Cardiac muscle cell (in vitro differentiated cells and primary cell): Measurements from ENCODE around the gene KAZN. TPM values are rescaled to one million over a fixed set of nuclear protein-coding genes. Genes with fewer than 3 reads are reported as not detected.

Experiments
- DNase-seq, 2 donors: peaks; one replicate each; pipeline versions ENCODE4 v3.0.0 to v3.0.0-alpha.2; 2010 to 2017; ENCODE audit warnings: low read depth in 1 of 2, low spot score in 1 of 2
- H3K27ac ChIP-seq: fragments of 200-600 bp; sonication (generic); 2 replicates; pipeline ENCODE4 v1.5.1; 2016
- H3K27me3 ChIP-seq: fragments of 200-600 bp; sonication (generic); 2 replicates; pipeline ENCODE4 v1.6.0; 2016; ENCODE audit warnings: control low read depth
- H3K36me3 ChIP-seq: fragments of 200-600 bp; sonication (generic); 2 replicates; pipeline ENCODE4 v1.5.1; 2016; ENCODE audit warnings: control low read depth
- H3K4me1 ChIP-seq: fragments of 200-600 bp; sonication (generic); 2 replicates; pipeline ENCODE4 v1.8.1; 2017; ENCODE audit warnings: low read depth, mild to moderate bottlenecking, mixed run types
- H3K4me3 ChIP-seq: fragments of 200-600 bp; sonication (generic); 2 replicates; pipeline ENCODE4 v1.5.1; 2016; ENCODE audit warnings: mild to moderate bottlenecking
- H3K9me3 ChIP-seq: fragments of 200-600 bp; sonication (generic); 2 replicates; pipeline ENCODE4 v1.5.1; 2017; ENCODE audit warnings: low read depth, mild to moderate bottlenecking, control low read depth
- polyA plus RNA-seq: library from polyadenylated mRNA; unstranded; fragments of >200 nt; fragmentation: Nextera tagmentation; extraction: Ambion mirVana; gene quantifications from 2 replicates; pipeline ENCODE4 v1.2.1, GENCODE V29; 2016
- total RNA-seq: library from RNA; depleted of rRNA; stranded (reverse); fragments of >200 nt; gene quantifications from 2 replicates; pipeline ENCODE4 v1.2.3, GENCODE V29; 2016
- TF ChIP-seq, protein P1 (sequence below): IDR thresholded peaks from 2 replicates; pipeline ENCODE4 v1.5.1; 2012; ENCODE audit warnings: low read depth, mild to moderate bottlenecking, low read length

The KAZN gene
- total and polyA plus RNA-seq, 2 experiments from 2014 or later = 17.5 to 26.9 TPM

DNA sequence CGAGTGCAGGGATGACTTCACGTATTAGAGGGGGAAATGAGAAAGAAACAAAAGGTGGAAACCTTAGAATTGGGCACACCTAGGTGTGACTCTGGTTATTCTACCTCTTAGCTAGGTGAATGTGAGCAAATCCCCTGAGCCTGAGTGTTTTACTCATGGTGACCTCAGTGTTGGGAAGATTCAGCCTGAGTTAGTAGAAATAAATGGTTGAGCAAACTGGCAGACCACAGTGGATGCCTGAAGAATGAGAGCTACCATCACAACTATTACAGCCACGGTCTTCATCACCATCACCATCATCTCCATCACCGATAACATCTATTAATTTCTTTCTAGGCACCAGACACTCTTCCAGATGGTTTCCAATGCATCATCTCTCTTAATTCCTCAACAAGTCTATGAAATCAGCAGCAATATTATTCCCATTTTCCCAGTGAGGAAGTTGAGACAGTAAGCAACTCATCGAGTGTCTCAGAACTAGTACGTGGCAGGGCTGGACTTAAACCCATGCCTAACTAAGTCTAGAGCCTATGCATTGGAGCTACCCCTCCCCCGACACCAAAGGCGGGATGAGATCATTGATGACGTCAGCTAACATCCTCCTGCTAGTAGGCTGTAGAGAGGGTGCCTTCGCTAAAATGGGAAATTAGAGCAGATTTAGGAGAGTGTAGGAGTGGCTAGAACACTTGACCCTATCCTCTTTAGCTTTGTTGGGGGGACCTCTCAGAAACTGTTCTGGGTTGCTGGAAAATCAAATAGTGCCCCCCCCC is 7.9 kb upstream of the KAZN start:
- H3K27ac ChIP-seq = no peak overlapping the region
- DNase-seq = no peak
- TF ChIP-seq, protein P1, sequence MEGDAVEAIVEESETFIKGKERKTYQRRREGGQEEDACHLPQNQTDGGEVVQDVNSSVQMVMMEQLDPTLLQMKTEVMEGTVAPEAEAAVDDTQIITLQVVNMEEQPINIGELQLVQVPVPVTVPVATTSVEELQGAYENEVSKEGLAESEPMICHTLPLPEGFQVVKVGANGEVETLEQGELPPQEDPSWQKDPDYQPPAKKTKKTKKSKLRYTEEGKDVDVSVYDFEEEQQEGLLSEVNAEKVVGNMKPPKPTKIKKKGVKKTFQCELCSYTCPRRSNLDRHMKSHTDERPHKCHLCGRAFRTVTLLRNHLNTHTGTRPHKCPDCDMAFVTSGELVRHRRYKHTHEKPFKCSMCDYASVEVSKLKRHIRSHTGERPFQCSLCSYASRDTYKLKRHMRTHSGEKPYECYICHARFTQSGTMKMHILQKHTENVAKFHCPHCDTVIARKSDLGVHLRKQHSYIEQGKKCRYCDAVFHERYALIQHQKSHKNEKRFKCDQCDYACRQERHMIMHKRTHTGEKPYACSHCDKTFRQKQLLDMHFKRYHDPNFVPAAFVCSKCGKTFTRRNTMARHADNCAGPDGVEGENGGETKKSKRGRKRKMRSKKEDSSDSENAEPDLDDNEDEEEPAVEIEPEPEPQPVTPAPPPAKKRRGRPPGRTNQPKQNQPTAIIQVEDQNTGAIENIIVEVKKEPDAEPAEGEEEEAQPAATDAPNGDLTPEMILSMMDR = no peak
- no peaks in the 10 kb centered on the region for H3K27me3 ChIP-seq
- H3K9me3 ChIP-seq = no peaks in the 10 kb centered on the region
- H3K4me1 ChIP-seq = peaks cover 6% of the 10 kb centered on the region
- H3K4me3 ChIP-seq = no peak overlapping the region
- no peaks in the 10 kb centered on the region for H3K36me3 ChIP-seq

DNA sequence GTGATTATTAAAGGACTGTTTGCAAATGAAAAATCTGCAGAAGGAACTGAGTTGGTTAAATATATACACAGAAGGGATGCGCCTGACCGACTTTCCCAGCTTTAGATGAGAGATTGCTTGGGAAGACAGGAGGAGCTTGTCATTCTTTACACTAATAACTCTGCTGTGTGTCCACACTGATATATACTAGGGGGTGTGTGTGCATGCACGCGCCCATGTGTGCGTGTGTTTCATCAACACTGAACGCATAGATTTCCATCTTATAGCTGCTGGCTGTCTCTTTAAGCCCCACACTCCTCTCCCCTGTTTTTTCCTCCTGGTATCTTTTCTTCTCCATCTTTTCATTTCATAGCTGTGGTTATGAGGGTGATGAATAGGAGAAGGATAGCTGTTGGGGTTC is 6.9 kb upstream of the KAZN start:
- no peak overlapping the region for H3K27ac ChIP-seq
- TF ChIP-seq, protein P1 = no peak
- no peaks in the 10 kb centered on the region for H3K27me3 ChIP-seq
- H3K9me3 ChIP-seq = no peaks in the 10 kb centered on the region
- H3K4me3 ChIP-seq = no peak overlapping the region
- H3K4me1 ChIP-seq = peaks cover 6% of the 10 kb centered on the region
- no peaks in the 10 kb centered on the region for H3K36me3 ChIP-seq
- DNase-seq = no peak

DNA sequence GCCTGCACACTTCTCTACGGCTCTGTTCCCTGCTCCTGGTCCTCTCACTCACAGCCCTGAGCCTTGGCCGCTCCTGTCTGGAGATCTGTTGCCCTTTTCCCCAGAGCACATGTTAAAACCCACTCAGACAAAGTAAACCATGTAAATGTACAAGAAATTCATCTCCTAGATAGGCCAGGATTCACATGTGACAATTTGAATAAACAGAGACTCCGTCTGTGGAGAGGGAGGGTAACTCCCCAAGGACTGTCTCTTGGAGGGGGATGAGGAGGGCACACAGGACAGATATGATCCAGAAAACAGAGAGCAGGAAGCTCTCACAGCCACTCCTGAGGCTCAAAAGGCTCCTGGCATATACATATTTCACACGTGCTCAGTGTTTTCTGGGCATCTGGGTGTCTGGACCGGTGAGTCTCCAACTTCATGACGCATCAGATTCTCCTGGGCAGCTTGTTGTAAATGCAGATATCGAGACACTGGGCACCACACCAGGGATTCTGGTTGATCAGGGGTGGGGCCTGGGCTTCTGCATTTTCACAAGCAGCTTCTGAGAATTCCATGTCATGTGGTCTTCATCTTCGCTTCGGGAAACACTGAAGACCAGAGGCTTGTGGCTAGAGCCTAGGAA is 6.4 kb upstream of the KAZN start:
- Histone ChIP-seq H3K27me3 (no peaks in the 10 kb centered on the region), H3K27ac (no peak overlapping the region), H3K4me1 (peaks cover 6% of the 10 kb centered on the region), H3K9me3 (no peaks in the 10 kb centered on the region), H3K4me3 (no peak overlapping the region), H3K36me3 (no peaks in the 10 kb centered on the region)
- DNase-seq = no peak
- TF ChIP-seq, protein P1 = no peak

DNA sequence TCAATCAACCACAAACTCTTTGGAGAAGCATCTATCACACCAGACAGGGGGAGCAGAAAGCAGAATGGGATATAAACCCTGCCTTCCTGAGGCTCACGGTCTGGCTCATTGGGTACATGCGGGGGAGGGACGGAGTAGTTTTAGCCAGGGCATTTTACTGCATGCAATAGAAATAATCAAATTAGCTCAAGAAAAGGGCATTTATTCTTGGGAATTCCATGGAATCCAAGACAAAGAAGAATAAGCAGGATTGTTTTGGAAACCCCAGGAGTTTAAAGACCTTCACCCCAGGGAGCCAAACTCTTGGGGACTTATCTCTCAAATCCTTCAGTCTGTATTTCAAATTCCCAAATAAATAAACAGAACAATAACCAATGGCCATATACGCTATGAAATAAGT is 5.2 kb upstream of the KAZN start:
- Histone ChIP-seq H3K4me3 (no peak overlapping the region), H3K4me1 (peaks cover 6% of the 10 kb centered on the region), H3K27me3 (no peaks in the 10 kb centered on the region), H3K36me3 (no peaks in the 10 kb centered on the region), H3K9me3 (no peaks in the 10 kb centered on the region), H3K27ac (no peak overlapping the region)
- DNase-seq = no peak
- TF ChIP-seq, protein P1 = no peak

DNA sequence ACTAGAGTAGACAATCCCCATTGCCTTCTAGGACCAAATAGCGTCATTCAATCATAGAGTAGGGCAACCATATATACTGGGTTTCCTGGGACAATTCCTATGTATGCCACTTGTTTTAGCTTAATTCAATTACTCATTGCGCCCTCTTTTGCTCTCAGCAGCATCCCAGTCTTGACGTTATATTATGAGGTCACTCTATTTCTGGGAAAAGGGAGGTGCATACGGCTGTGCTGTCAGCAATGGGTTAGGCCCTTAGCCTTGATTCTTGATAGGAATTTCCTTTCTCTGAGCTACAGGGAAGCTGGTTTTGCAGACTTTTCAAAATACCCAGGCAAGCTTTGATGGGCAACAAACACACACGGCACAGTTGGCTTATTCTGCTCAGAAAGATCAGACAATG is 4.4 kb upstream of the KAZN start:
- no peak overlapping the region for H3K27ac ChIP-seq
- no peak overlapping the region for H3K4me3 ChIP-seq
- no peaks in the 10 kb centered on the region for H3K36me3 ChIP-seq
- H3K27me3 ChIP-seq = no peaks in the 10 kb centered on the region
- TF ChIP-seq, protein P1 = no peak
- DNase-seq = no peak
- no peaks in the 10 kb centered on the region for H3K9me3 ChIP-seq
- peaks cover 6% of the 10 kb centered on the region for H3K4me1 ChIP-seq
